NCI-H460 (cell line): Measurements from ENCODE around the gene TOPBP1. TPM values are rescaled to one million over a fixed set of nuclear protein-coding genes. Genes with fewer than 3 reads are reported as not detected.

Experiments
- DNase-seq: peaks from one replicate; pipeline ENCODE4 v3.0.0-alpha.2; 2016; ENCODE audit warnings: low read depth; ENCODE audit errors: extremely low read depth
- total RNA-seq: library from RNA; depleted of rRNA; stranded (reverse); fragments of >200 nt; shearing (Covaris generic); gene quantifications from 2 replicates; pipeline ENCODE4 v1.2.3, GENCODE V29; 2014

Gene TOPBP1
- total RNA-seq, 1 experiment from 2014 or later = 33.1 TPM

- DNase-seq = no peak
Measured at GRCh38 chr3:133620066-133620784, 41.5 kb downstream of the TOPBP1 start.

- no peak for DNase-seq
Measured at GRCh38 chr3:133611534-133611933, 50.2 kb downstream of the TOPBP1 start.

DNA sequence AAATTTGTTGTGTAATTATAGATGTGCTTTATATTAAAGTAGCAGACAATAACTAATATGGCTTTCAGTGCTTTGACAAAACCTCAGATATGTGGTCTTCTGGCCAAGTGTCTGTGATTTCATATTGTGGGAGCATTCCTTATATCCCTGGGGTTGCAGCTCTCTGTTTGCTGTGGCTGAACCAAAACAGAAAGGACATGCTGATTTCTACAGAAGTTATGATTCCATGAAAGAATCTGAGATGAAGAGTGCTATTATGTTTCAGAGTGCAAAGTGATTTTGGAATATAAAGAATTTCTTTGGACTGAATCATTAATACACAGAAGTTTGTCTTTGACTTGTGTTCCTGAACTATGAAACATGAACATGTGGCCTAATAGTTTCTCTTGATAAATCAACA lies 51.7 kb downstream of the TOPBP1 start:
- no peak for DNase-seq

DNA sequence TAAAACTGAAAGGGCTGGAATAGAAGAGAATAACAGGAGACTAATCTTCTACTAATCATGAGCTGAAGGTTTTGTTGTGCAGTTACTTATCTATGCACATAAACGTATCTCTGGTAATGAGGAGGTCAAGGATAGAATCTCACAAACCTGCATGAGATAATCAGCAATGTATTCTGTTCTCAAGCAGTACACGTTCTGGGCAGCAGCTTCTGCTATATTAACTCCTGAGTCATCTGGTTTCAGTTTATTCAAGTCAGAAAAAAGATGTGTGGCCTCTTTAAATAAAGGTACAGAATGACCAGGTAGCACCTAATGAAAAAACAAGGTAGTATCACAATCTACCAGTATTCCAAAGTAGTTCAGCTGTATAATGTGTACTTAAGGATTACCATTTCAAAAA lies 53.4 kb downstream of the TOPBP1 start:
- DNase-seq = no peak

DNA sequence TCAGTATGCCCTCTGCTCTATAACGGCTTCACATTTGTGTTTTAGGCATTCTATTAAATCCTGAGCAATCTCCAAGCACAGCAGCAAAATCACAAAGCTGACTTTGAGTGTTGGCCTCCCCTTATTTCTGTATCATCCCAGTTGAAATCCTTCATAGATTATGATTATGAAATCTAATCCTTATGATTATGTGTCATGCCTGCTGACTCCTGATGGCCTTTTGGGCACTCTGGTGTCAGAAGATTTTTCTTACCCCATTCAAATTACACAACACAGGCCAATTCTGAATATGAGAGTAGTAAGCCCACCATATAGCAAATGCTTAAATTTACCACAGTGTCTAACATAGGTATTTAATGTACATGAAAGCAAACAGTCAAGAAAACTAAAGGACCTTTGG lies 53.9 kb downstream of the TOPBP1 start:
- DNase-seq = no peak

DNA sequence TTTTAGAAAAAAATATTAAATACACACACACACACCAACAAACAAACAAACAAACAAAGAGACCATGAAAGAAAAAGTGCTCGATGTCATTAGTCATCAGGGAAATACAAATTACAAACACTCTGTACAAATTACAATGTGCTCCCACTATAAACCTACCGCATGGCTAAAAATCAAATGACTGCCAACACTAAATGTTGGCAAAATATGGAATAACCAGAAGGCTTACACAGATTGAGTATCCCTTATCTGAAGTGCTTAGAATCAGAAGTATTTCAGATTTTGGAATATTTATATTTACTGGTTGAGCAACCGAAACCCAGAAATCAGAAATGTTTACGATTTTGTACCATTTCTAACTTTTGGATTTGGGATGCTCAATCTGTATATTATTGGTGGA lies 54.8 kb downstream of the TOPBP1 start:
- no peak for DNase-seq

- DNase-seq = no peak
Measured at GRCh38 chr3:133606342-133606741, 55.4 kb downstream of the TOPBP1 start.

DNA sequence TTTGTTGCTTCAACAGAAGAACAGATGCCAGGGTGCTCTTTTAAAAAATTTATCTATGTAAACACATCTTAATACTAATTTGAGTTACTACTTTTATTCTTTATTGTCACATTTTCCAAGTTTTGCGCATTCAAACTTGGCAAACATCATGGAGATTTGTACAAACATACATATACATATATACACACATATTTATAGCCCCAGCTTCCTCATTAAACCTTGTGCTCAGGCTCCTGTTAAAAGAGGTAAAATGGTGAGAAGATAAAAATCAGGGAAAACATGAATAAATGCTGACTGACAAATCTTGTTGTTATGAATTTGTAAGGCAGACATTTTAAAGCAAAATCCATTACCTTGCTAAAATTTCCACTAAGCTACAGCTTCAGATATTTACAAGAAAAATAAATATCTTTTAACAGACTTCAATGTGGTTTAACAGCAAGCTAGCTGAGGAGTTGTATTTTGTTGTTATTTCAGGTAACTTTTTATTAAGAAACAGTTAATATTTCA lies 61.1 kb downstream of the TOPBP1 start:
- DNase-seq = no peak

GRCh38 chr3:133599280-133599679 lies 62.5 kb downstream of the TOPBP1 start:
- no peak for DNase-seq

- DNase-seq = no peak
Measured at GRCh38 chr3:133598405-133598804, 63.3 kb downstream of the TOPBP1 start.

- DNase-seq = no peak
Measured at GRCh38 chr3:133595341-133595740, 66.4 kb downstream of the TOPBP1 start.

- no peak for DNase-seq
Measured at GRCh38 chr3:133593243-133593642, 68.5 kb downstream of the TOPBP1 start.

GRCh38 chr3:133592843-133593242 lies 68.9 kb downstream of the TOPBP1 start:
- no peak for DNase-seq

- no peak for DNase-seq
Measured at GRCh38 chr3:133591271-133591742, 70.4 kb downstream of the TOPBP1 start.

GRCh38 chr3:133589503-133589902 lies 72.2 kb downstream of the TOPBP1 start:
- no peak for DNase-seq

DNA sequence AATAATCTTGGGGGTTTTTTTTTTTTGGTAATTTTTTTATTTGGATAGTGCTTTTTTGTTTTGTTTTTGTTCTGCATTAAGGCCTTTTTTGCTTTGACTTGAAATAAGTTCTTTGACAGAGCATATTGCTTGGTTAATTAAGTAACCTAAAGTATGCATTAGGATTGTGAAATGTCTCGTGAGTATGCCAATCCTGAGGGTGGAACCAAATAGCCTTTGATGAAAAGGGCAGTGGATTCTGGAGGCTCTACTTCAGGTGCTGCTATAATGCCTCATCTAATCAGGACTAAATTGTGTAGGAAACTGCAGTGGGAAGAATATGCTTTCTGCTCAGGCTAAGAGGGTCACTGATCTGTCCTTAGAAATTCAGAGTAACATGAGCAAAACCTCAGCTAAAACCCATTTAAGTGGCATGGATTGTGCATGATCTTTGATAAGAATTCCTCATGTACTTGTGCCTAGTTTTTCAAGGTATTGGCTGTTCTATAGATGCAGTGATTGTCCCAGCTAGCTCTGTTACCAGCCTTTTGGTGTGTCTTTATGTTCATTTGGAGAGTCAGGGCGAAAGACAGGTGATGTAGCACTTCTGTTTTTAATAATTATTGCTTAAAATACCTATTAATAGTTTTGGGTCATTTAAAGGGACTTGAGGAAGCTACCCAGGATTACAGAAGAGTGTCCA lies 72.8 kb downstream of the TOPBP1 start:
- no peak for DNase-seq

DNA sequence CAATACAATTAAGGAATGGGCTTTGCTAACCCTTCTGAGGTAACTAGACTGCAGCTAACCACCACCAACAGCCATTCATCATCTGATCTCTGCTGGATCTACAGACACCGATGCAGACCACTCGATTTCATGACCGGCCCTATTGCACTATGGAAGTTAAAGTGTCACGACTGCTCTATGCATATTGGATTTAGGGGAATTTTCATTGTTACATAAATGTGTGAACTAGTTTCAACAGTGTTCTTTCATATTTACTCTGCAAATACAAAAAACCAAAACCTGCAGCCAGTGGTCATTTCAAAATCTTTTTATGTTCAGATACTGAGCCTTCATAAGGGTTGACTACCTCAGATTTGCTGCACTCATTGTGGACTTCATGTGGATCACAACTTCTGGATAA lies 73.7 kb downstream of the TOPBP1 start:
- no peak for DNase-seq

GRCh38 chr3:133583396-133583795 lies 78.3 kb downstream of the TOPBP1 start:
- DNase-seq = no peak

DNA sequence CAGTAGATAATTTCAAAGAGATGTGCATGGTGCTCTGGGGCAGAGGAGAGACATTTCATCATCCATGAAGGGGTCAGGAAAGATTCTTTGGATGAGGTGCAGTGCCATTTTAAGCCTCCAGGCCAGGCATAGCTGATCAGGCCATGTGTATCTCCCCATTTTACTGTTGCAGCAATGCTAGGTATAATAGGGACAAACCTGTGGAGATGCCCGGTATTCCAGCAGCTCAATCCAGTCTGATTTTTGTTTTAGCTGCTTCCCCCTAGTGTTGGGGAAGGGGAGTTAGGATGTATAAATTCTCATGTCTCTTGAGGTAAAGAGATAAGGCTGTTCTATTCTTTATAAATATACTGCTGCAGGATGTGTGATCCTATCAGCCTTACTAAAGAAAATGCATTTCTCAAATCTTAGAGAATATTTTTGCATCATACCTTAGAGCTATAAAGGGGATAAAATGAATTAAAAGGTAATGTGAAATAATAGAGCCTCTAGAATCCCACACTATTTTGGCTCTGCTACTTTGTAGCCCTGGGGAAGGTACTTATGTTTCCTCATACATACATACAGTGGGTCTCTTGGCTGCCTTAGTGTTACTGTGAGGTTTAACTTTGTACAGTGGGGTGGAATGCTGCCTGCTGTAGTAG lies 83.1 kb downstream of the TOPBP1 start:
- peak; percentile 25 for DNase-seq

DNA sequence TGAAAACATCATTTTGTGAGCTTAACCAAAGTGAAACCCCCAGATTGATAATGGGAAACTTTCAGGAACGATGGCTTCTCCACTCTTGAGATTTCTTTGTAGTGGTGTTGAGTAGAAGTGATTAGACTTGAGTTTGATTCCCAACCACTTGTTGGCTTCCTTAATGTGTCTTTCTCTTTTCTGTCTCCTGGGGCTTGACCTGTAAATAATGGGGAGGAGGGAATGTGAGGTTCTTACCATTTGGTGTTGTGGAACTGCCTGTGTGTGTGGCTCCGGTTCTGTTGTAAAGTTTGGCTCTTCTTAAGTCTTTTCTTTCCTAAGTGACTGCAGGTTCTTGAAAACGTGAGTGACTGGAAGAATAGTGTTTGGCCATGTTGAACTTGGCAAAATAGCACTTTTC lies 85.6 kb downstream of the TOPBP1 start:
- DNase-seq = no peak

DNA sequence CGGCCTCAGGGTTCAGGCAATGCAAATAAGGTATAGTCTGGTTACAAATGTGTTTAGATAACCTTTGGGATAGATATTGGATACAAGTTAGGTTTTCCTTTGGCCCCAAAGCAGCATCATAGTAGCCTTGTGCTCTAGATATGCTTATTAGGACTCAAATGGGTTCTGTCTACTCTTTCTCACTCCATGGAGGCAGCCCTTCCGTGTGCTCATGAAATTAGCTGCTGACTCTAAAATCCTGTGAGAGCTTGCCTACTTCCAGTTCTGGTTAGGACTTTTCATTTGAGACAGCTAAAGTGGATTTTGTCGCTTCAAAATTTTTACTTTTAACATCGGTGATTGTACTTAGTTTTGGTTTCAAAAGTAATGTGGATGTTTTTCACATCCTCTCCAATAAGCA lies 86.7 kb downstream of the TOPBP1 start:
- DNase-seq = no peak
